Measurements from ENCODE around the gene COPB1.

COPB1 gene

GRCh38 chr11:14506532-14506931 lies 6.9 kb upstream of the COPB1 start:
- no peak for DNase-seq

- no peak for DNase-seq
Measured at GRCh38 chr11:14503023-14503422, 3.4 kb upstream of the COPB1 start.

GRCh38 chr11:14502039-14502438 lies 2.4 kb upstream of the COPB1 start:
- DNase-seq = no peak

GRCh38 chr11:14500181-14500651 lies 605 bp upstream of the COPB1 start:
- DNase-seq = no peak

- DNase-seq = no peak
Measured at GRCh38 chr11:14499178-14499559, 442 bp downstream of the COPB1 start.

GRCh38 chr11:14480716-14481115 lies 18.9 kb downstream of the COPB1 start:
- no peak for DNase-seq

GRCh38 chr11:14471127-14471526 lies 28.5 kb downstream of the COPB1 start:
- DNase-seq = no peak

- DNase-seq = no peak
Measured at GRCh38 chr11:14463623-14464022, 36.0 kb downstream of the COPB1 start.

GRCh38 chr11:14460147-14460546 lies 39.5 kb downstream of the COPB1 start:
- no peak for DNase-seq

GRCh38 chr11:14458377-14458776 lies 41.2 kb downstream of the COPB1 start:
- no peak for DNase-seq

- no peak for DNase-seq
Measured at GRCh38 chr11:14455648-14456430, 43.8 kb downstream of the COPB1 start.

- DNase-seq = peak; percentile 2
Measured at GRCh38 chr11:14454861-14455632, 44.6 kb downstream of the COPB1 start.

GRCh38 chr11:14451825-14452224 lies 47.8 kb downstream of the COPB1 start:
- DNase-seq = no peak

- no peak for DNase-seq
Measured at GRCh38 chr11:14449302-14449714, 50.3 kb downstream of the COPB1 start.

GRCh38 chr11:14448240-14448639 lies 51.4 kb downstream of the COPB1 start:
- no peak for DNase-seq

- DNase-seq = no peak
Measured at GRCh38 chr11:14446701-14447169, 52.9 kb downstream of the COPB1 start.

GRCh38 chr11:14445542-14446530 lies 53.8 kb downstream of the COPB1 start:
- no peak for DNase-seq

GRCh38 chr11:14444441-14445189 lies 55.0 kb downstream of the COPB1 start:
- no peak for DNase-seq

- DNase-seq = no peak
Measured at GRCh38 chr11:14443638-14444037, 56.0 kb downstream of the COPB1 start.

- DNase-seq = no peak
Measured at GRCh38 chr11:14435717-14436512, 63.7 kb downstream of the COPB1 start.

GRCh38 chr11:14425621-14426020 lies 74.0 kb downstream of the COPB1 start:
- DNase-seq = no peak

All from NCI-H1417 treated with DMSO at 0.1 percent for 48 hours (cell line).